IMR-90 (cell line): Measurements from ENCODE around the gene NUP54.

Experiments
- CEBPB ChIP-seq: IDR thresholded peaks from 2 replicates; pipeline ENCODE4 v1.6.1; 2012; ENCODE audit warnings: low read depth, low read length, improper control_type of control experiment
- CHD1 ChIP-seq: IDR thresholded peaks from 2 replicates; pipeline ENCODE4 v1.6.1; 2012; ENCODE audit warnings: low read depth, low read length, improper control_type of control experiment
- FOS ChIP-seq: fragments of 150-350 bp; IDR thresholded peaks from 2 replicates; pipeline ENCODE4 v1.6.1; 2016; ENCODE audit warnings: low read depth, low read length
- MAZ ChIP-seq: IDR thresholded peaks from 2 replicates; pipeline ENCODE4 v1.6.1; 2012; ENCODE audit warnings: low read depth, mild to moderate bottlenecking, low read length, improper control_type of control experiment, moderate library complexity, borderline replicate concordance
- NFE2L2 ChIP-seq: fragments of 150-350 bp; IDR thresholded peaks from 2 replicates; pipeline ENCODE4 v1.6.1; 2016; ENCODE audit warnings: low read depth, mild to moderate bottlenecking, low read length
- POLR2A ChIP-seq: IDR thresholded peaks from 2 replicates; pipeline ENCODE4 v1.6.1; 2012; ENCODE audit warnings: mild to moderate bottlenecking, low read depth, low read length
- RAD21 ChIP-seq: IDR thresholded peaks from 2 replicates; pipeline ENCODE4 v1.6.1; 2012; ENCODE audit warnings: low read length, improper control_type of control experiment
- RCOR1 ChIP-seq: IDR thresholded peaks from 2 replicates; pipeline ENCODE4 v1.6.1; 2012; ENCODE audit warnings: mild to moderate bottlenecking, low read length, improper control_type of control experiment; ENCODE audit not compliant: insufficient replicate concordance
- RFX5 ChIP-seq: IDR thresholded peaks from 2 replicates; pipeline ENCODE4 v1.8.0; 2012; ENCODE audit warnings: low read depth, mild to moderate bottlenecking, low read length, moderate library complexity
- SMC3 ChIP-seq: fragments of 150-350 bp; IDR thresholded peaks from 2 replicates; pipeline ENCODE4 v1.6.1; 2016; ENCODE audit warnings: low read depth, mild to moderate bottlenecking, antibody characterized with exemption, low read length, moderate library complexity
- TF ChIP-seq, protein P1 (sequence below): conservative IDR thresholded peaks from 2 replicates; pipeline ENCODE4 v1.5.1; 2012; ENCODE audit warnings: mild to moderate bottlenecking, low read depth, low read length, improper control_type of control experiment
- TF ChIP-seq, protein P2 (sequence below): fragments of 150-350 bp; IDR thresholded peaks from 2 replicates; pipeline ENCODE4 v1.6.1; 2017; ENCODE audit warnings: mild to moderate bottlenecking, antibody characterized with exemption, low read length, low read depth

DNA sequence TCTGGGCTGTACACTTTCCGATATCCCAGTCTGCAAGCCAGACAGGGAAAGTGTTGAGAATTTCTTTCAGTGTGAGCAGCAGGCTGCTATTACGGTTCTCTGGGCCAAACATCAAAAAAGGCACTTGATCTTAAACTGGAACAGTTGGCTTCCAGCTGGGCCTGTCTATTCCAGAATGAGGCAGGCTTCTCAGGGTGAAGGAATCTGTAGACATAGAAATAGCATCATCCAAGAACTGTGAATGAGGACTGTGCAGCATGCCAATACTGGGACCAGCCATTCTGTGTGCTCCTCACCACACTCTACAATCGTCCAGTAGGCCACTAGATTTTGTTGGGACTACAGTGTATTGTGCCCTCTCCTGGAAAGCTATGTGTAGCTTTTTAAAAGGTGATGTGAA lies 42.5 kb downstream of the NUP54 start:
- TF ChIP-seq, protein P1, sequence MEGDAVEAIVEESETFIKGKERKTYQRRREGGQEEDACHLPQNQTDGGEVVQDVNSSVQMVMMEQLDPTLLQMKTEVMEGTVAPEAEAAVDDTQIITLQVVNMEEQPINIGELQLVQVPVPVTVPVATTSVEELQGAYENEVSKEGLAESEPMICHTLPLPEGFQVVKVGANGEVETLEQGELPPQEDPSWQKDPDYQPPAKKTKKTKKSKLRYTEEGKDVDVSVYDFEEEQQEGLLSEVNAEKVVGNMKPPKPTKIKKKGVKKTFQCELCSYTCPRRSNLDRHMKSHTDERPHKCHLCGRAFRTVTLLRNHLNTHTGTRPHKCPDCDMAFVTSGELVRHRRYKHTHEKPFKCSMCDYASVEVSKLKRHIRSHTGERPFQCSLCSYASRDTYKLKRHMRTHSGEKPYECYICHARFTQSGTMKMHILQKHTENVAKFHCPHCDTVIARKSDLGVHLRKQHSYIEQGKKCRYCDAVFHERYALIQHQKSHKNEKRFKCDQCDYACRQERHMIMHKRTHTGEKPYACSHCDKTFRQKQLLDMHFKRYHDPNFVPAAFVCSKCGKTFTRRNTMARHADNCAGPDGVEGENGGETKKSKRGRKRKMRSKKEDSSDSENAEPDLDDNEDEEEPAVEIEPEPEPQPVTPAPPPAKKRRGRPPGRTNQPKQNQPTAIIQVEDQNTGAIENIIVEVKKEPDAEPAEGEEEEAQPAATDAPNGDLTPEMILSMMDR = no peak
- no peak for TF ChIP-seq SMC3
- no peak for TF ChIP-seq RCOR1
- TF ChIP-seq RFX5 = no peak
- no peak for TF ChIP-seq POLR2A
- TF ChIP-seq RAD21 = no peak
- TF ChIP-seq, protein P2, sequence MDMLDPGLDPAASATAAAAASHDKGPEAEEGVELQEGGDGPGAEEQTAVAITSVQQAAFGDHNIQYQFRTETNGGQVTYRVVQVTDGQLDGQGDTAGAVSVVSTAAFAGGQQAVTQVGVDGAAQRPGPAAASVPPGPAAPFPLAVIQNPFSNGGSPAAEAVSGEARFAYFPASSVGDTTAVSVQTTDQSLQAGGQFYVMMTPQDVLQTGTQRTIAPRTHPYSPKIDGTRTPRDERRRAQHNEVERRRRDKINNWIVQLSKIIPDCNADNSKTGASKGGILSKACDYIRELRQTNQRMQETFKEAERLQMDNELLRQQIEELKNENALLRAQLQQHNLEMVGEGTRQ = no peak
- no peak for TF ChIP-seq FOS
- no peak for TF ChIP-seq MAZ
- no peak for TF ChIP-seq CEBPB
- no peak for TF ChIP-seq NFE2L2
- no peak for TF ChIP-seq CHD1
